ENCODE results near the gene TFPI.

DNA sequence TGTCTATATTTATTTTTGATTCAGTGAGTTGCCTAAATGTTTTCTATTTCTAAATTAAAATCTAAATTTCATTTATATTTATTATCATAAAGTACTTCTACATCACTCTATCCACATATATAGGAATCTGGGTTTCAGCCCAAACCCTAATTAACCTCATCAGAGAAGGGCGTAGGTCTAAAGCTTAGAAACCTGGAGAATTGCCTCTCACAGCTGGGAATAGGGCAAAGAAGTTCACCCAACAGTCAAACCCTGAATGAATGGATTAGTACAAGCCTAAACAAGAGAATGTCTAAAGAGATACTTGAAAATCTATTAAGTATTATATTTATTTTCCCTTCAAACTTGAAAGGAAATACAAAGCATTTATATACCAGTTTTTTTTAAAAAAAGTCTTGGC is 26.2 kb downstream of the TFPI start:
- TF ChIP-seq, protein P1, sequence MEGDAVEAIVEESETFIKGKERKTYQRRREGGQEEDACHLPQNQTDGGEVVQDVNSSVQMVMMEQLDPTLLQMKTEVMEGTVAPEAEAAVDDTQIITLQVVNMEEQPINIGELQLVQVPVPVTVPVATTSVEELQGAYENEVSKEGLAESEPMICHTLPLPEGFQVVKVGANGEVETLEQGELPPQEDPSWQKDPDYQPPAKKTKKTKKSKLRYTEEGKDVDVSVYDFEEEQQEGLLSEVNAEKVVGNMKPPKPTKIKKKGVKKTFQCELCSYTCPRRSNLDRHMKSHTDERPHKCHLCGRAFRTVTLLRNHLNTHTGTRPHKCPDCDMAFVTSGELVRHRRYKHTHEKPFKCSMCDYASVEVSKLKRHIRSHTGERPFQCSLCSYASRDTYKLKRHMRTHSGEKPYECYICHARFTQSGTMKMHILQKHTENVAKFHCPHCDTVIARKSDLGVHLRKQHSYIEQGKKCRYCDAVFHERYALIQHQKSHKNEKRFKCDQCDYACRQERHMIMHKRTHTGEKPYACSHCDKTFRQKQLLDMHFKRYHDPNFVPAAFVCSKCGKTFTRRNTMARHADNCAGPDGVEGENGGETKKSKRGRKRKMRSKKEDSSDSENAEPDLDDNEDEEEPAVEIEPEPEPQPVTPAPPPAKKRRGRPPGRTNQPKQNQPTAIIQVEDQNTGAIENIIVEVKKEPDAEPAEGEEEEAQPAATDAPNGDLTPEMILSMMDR (conservative IDR thresholded peaks at IDR 0.05; ENCODE audit: low read length) = no peak
- no peak for TF ChIP-seq EZH2phosphoT487 (IDR thresholded peaks at IDR 0.05; ENCODE audit: borderline replicate concordance, low read depth, low read length)

Data from OCI-LY7 (cell line).